Spleen (tissue), 7 donors: ENCODE measurements around the gene LITAF.

ENCODE experiments used
- CTCF ChIP-seq, 11 experiments: fragments of 200-600 bp in 7 of 11; fragments of 450-650 bp in 4 of 11; sonication (generic) in 4 of 11; IDR thresholded peaks in 8 of 11; conservative IDR thresholded peaks in 3 of 11; 1 replicate in 7 of 11; 2 replicates in 4 of 11; pipeline versions ENCODE4 v1.4.0 to v1.8.0; 2016 to 2021; ENCODE audit warnings: antibody characterized with exemption in 11 of 11, inconsistent platforms in 4 of 11, mild to moderate bottlenecking in 1 of 11
- POLR2A ChIP-seq, 3 donors: fragments of 450-650 bp; IDR thresholded peaks; one replicate each; pipeline ENCODE4 v1.5.1; 2017; ENCODE audit warnings: antibody characterized with exemption in 3 of 3, mild to moderate bottlenecking in 1 of 3
- POLR2AphosphoS5 ChIP-seq, 3 donors: sonication (generic); formaldehyde crosslinking; IDR thresholded peaks; one replicate each; pipeline ENCODE4 v1.5.1; 2017; ENCODE audit warnings: antibody characterized with exemption in 3 of 3
- donor health status: DM: no; HTN: no; CAD: no; lungs with moderate emphysema.
- donor health status: DM: no; HTN: no; CAD: no.
- donor health status: DM: no; HTN: no; CAD: no.

GRCh38 chr16:11510178-11510973 is 76.3 kb downstream of the LITAF start:
- TF ChIP-seq CTCF (IDR thresholded peaks at IDR 0.05 in 8 of 11, conservative IDR thresholded peaks at IDR 0.05 in 3 of 11) (no peak), POLR2AphosphoS5 (IDR thresholded peaks at IDR 0.05) (no peak), POLR2A (IDR thresholded peaks at IDR 0.05) (no peak)
